IPS-18c (cell line): ENCODE data around the gene LCT.
"Not testable (repeated sequence)": the region's sequence is repeated elsewhere in the genome, so short reads cannot be mapped to it uniquely, and the experiment has no call there.

Experiments
- H3K4me3 ChIP-seq: 2 replicates; pipeline ENCODE4 v1.7.0; 2013; ENCODE audit warnings: low read depth, mild to moderate bottlenecking, low read length, moderate library complexity; ENCODE audit not compliant: insufficient read depth
- H3K9me3 ChIP-seq: one replicate; pipeline ENCODE4 v1.6.1; 2013; ENCODE audit warnings: mild to moderate bottlenecking, low read length, moderate library complexity; ENCODE audit not compliant: control insufficient read depth, insufficient read depth

Gene LCT

DNA sequence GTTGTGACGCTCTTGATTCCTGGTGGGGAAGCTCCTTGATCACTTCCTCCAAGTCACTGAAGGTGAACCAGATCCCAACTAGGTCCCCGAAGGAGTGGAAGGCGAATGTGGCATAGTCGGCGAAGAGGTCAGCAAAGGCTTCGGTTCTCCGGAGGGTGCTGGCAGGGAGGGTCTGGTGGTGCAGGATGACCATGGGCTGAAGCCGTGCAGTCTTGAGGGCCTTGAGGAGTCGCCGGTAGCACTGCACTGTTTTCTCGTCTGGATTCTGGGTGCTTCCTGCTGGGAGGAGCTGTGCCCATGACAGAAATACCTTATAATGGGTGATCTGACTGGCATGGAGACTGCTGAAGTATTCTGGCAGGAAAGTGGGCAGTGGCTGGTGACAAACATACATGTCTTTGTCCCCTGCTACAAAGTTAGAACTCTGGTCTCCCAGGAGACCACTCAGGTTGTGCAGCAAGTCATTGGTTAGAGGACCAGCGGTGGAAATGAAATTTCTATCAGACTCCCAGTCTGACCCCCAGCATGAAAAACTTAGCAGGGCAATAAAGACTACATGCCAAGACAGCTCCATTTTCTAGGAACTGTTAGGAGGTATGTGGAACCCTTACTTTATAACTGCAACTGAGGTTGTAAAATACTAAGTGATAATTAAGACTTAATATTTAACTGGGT lies at the start of gene LCT:
Gene LCT, minus strand, starts transcription at position 589 of the 675 bp plus-strand sequence. Its CDS starts 15 bp downstream, at position 574.
- Histone ChIP-seq H3K4me3 (no peak within 1 kb of the TSS), H3K9me3 (no peaks in the 10 kb centered on the region)

DNA sequence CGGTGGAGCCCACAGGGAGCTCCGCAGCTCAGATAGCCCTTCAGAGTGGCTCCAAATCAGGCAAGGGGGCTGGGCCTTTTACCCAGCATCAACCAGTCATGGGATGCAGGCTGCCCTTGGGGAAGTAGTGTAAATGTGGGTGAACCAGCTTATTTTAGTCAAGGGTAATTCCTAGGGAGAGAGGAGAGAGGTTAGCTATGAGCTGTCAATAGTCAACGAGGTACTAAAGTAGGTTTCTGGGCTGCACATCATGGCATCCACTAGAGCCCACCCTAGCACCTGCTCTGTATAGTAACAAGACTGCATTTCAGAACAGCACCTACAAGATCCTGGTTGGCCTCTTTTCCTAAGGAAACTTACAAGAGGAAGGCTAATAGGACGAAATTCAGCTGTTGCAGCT lies 48.7 kb upstream of the LCT start:
- H3K4me3 ChIP-seq: no peak overlapping the region
- peaks cover 4% of the 10 kb centered on the region for H3K9me3 ChIP-seq

GRCh38 chr2:135882415-135882814 lies 45.4 kb upstream of the LCT start:
- Histone ChIP-seq H3K4me3 (no peak overlapping the region), H3K9me3 (no peaks in the 10 kb centered on the region)

GRCh38 chr2:135876770-135877169 lies 39.8 kb upstream of the LCT start:
- H3K9me3 ChIP-seq, H3K4me3 ChIP-seq: not testable (repeated sequence)

DNA sequence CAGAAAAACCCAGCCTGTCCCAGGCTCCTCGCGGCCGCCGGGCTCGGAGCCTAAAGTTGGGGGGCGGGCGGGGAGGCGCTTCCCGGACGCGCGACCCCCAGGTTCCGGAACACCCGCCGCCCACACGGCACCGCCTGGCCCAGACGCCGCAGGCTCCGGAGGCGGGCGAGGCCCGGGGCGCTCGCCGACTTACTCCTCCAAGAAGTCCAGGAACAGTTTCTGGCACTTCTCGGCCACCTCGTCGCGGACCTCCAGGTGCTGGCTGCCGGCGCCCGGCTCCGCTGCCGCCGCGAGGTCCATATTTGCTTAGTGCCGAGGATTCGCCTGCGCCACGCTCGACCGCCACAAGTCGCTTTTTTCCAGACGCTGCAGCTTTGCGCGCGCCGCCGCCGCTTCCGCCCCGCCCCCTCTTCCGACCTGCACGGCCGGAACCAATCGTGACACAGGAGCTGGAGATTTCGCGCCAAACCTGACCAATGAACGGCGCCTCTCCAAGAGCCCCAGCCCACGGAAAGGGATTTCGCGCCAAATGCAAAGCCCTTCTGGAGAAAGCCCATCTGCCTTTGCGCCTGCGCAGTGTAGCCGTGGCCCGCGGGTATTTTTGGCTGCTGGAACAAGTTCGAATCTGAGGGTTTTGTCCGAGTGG lies 39.2 kb upstream of the LCT start, which contains the start of gene MCM6:
Gene MCM6, minus strand, starts transcription at position 378 of the 646 bp plus-strand sequence. Its CDS starts 78 bp downstream, at position 300.
- Histone ChIP-seq H3K4me3 (peak within 1 kb of the TSS; percentile 96), H3K9me3 (no peaks in the 10 kb centered on the region)

DNA sequence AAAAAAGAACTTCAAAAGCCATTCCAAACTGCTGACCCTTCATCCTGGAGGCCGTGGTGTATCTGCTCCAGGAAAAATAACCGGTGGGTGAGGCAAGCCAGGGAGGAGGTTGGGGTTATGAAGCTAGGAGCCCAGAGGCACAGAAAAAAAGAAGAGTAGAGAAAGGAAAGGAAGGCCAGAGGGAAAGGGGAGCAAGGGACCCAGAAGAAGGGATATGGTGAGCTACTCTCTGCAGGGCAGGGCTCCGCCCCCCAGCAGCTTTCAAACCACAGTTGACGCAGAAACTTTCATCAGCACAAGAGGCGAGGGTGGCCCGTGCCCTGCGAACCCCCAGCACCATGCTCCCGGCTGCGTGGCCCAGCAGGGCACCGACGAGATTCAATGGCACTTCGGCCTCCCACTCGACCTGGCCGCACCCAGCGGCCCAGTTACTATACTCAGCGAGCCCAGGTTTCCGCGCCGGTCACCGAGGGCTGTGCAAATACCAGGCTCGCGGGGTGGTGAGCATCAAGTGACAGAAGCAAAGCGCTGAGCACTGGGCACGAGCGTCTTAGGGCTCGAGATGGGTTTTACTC lies 38.6 kb upstream of the LCT start:
- Histone ChIP-seq H3K4me3 (peak overlapping the region; percentile 96), H3K9me3 (no peaks in the 10 kb centered on the region)

- no peaks in the 10 kb centered on the region for H3K9me3 ChIP-seq
- H3K4me3 ChIP-seq: peak overlapping the region; percentile 96
These were observed 37.9 kb upstream of the LCT start for GRCh38 chr2:135874777-135875365.

- H3K4me3 ChIP-seq: no peak overlapping the region
These were observed 33.6 kb upstream of the LCT start for GRCh38 chr2:135870571-135870970.

DNA sequence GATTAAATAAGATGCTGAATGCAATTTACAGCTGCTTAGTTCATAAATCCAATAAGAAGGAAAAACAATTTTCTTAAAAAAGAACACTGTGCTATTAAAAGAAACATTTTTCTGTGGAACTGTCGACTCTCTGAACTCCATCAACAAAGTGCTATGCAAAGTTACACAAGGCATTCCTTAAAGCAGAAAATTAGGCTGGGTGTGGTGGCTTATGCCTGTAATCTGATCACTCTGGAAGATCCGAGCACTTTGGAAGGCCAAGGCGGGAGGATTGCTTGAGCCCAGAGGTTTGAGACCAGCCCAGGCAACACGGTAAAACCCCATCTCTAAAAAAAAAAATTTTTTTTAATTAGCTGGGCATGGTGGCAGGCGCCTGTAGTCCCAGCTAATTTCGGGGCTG lies 26.2 kb upstream of the LCT start:
- Histone ChIP-seq H3K9me3 (no peaks in the 10 kb centered on the region), H3K4me3 (no peak overlapping the region)

More at GRCh38 chr2:135870571-135870970, 33.6 kb upstream of the LCT start:
- no peaks in the 10 kb centered on the region for H3K9me3 ChIP-seq

GRCh38 chr2:135862718-135863117 lies 25.7 kb upstream of the LCT start:
- H3K4me3 ChIP-seq: no peak overlapping the region
- no peaks in the 10 kb centered on the region for H3K9me3 ChIP-seq

DNA sequence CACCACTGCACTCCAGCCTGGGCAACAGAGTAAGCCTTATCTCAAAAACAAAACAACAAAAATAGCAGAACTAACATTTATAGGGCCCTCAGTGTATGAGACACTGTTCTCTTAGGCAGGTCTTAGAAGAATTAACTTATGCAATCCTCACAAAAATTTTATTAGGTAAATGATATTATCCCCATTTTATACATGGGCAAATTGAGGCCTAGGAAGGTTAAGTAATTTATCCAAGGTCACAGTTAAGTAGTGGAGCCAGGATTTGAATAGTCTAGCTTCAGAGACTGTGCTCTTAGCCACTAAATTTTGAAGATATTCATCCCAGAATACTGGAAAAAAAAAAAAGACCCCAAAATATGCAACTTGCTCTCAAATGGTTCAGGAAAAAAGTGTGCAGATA lies 16.4 kb upstream of the LCT start:
- no peak overlapping the region for H3K4me3 ChIP-seq
- no peaks in the 10 kb centered on the region for H3K9me3 ChIP-seq

- Histone ChIP-seq H3K9me3 (no peaks in the 10 kb centered on the region), H3K4me3 (no peak overlapping the region)
These were observed 14.9 kb upstream of the LCT start for GRCh38 chr2:135851858-135852257.

DNA sequence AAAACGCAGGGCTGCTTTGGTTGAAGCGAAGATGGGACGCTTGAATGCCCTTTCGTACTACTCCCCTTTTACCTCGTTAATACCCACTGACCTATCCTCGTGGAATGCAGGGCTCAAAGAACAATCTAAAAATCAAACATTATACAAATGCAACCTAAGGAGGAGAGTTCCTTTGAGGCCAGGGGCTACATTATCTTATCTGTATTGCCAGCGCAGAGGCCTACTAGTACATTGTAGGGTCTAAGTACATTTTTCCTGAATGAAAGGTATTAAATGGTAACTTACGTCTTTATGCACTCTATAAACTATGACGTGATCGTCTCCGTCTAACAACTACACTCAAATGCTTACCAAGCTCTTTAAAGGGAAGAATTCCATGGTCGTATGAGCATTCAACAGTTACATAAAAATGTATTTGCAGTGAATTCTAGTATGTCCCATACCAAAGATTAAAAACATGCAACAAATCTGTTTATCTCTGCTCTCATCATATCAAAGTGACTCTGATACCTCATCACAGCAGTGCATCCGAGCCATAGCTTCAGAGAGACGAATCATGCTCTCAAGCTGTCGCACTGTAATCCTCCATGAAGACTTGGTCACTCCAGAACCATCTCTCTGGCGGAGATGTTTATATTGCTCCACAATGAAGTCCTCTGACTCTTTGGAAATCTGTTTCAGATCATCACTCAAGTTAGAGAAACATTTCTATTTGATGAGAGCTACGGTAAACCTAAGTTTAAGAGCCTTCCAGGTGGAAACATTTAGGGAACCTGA lies 14.1 kb upstream of the LCT start:
- no peaks in the 10 kb centered on the region for H3K9me3 ChIP-seq
- H3K4me3 ChIP-seq: no peak overlapping the region

DNA sequence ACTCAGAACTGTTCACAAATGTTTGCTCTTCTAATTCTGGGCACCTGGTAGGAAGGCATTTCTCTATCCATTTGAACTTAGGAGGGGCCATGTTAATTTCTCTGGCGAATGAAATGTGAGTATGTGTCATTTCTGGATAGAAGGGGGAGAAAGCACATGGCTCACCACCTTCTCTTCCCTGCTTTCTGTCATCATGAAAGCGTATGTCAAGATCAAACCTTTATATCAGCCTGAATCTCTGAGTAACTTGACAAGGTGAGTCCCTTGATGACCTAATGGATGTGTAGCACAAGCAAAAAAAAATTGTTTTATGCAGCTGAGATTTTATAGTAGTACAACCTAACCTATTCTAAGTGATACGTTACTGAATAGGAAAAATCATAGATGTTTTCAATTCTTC lies 12.1 kb upstream of the LCT start:
- no peaks in the 10 kb centered on the region for H3K9me3 ChIP-seq
- no peak overlapping the region for H3K4me3 ChIP-seq

DNA sequence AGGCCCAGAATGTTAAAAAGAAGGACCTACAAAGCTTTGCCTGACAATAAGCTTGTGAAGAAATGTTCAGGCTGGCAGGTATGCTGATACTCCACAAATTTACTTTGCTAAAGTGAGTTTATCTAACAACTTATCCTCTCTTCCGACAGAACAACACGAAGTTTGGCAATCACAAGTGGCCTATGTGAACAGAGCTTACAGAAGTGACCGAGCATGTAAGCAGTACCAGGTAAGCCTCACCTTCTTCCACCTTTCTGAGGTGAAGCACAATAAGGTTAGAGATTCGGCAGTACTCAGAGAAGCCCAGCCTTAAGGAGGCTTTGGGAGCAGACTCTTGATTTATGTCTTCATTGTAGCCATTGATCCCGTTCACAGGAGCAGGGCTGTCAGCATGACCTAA lies 9.0 kb upstream of the LCT start:
- Histone ChIP-seq H3K9me3 (no peaks in the 10 kb centered on the region), H3K4me3 (no peak overlapping the region)

DNA sequence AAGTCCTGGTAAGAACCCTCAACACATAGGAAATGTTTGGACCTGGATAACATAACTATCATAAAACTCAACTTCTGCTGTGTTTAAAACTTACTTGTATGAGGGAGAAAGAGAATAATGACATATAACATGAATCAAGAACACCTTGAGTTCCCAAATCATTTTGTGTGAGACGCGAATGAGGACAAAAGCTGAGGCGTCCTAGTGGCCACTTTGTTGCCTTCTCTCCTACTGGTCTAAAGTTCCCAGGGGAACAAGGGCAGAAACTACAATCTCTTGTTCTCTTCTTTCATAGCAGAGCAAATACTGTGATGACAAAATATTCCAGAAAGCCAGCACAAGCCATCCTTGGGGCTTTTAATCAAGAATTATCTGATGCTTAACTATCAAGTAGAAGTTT lies 8.3 kb upstream of the LCT start:
- H3K9me3 ChIP-seq: no peaks in the 10 kb centered on the region

DNA sequence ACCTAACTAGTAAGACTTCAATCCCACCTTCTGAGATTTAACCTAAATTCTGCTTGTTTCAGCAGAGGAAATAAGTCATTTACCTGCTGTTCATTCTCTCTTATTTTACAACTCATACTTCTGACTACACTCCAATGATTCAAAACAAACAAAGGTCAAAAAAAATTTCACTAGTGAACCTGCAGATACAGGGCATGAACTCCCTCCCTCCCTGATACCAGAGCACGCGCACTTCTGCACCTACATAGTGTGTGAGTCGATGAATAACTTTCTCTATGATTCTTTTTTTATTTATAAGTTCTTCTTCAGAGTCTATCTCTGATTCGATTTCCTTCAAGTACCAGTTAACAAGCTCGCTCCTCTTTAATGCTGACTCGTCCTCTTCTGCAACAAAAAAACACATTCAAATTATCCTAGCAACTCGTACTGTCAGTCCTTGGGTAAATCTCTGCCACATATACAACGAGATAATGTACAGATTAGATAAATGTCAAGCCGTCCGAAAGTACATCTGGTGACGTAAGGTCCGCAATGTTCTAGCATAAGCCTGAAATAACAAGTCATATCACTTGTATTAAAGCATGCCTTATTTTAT lies 7.4 kb upstream of the LCT start:
- Histone ChIP-seq H3K4me3 (no peak overlapping the region), H3K9me3 (no peaks in the 10 kb centered on the region)

More for the DNA sequence above, 8.3 kb upstream of the LCT start:
- H3K4me3 ChIP-seq: no peak overlapping the region
